ENCODE measurements around the gene PDXDC1.
A peak's percentile ranks its signal among the peaks of the same experiment; 100 is the strongest.
"Not testable (repeated sequence)": the region's sequence is repeated elsewhere in the genome, so short reads cannot be mapped to it uniquely, and the experiment has no call there.

Gene PDXDC1

GRCh38 chr16:14973785-14974322 is 972 bp upstream of the PDXDC1 start:
- not testable (repeated sequence) for DNase-seq (ENCODE audit: low spot score)

GRCh38 chr16:14974331-14974655 is 533 bp upstream of the PDXDC1 start:
- DNase-seq (ENCODE audit: low spot score): peak; percentile 79

GRCh38 chr16:14975418-14976194 is 780 bp downstream of the PDXDC1 start:
- DNase-seq (ENCODE audit: low spot score): peak; percentile 42

GRCh38 chr16:14976971-14977736 is 2.3 kb downstream of the PDXDC1 start:
- DNase-seq (ENCODE audit: low spot score): not testable (repeated sequence)

GRCh38 chr16:14978281-14978680 is 3.5 kb downstream of the PDXDC1 start:
- not testable (repeated sequence) for DNase-seq (ENCODE audit: low spot score)

GRCh38 chr16:14978908-14979307 is 4.1 kb downstream of the PDXDC1 start:
- DNase-seq (ENCODE audit: low spot score): not testable (repeated sequence)

- DNase-seq (ENCODE audit: low spot score): not testable (repeated sequence)
Observed at GRCh38 chr16:14981234-14981633, 6.4 kb downstream of the PDXDC1 start.

GRCh38 chr16:14982521-14982920 is 7.7 kb downstream of the PDXDC1 start:
- DNase-seq (ENCODE audit: low spot score): not testable (repeated sequence)

GRCh38 chr16:14988092-14988491 is 13.3 kb downstream of the PDXDC1 start:
- not testable (repeated sequence) for DNase-seq (ENCODE audit: low spot score)

- peak; percentile 72 for DNase-seq (ENCODE audit: low spot score)
Observed at GRCh38 chr16:14988661-14989191, 13.9 kb downstream of the PDXDC1 start.

- DNase-seq (ENCODE audit: low spot score): peak; percentile 44
Observed at GRCh38 chr16:14989291-14990281, 14.8 kb downstream of the PDXDC1 start.

- DNase-seq (ENCODE audit: low spot score): not testable (repeated sequence)
Observed at GRCh38 chr16:14993277-14994151, 18.7 kb downstream of the PDXDC1 start.

GRCh38 chr16:14996702-14997101 is 21.9 kb downstream of the PDXDC1 start:
- DNase-seq (ENCODE audit: low spot score): not testable (repeated sequence)

GRCh38 chr16:14998300-14998699 is 23.5 kb downstream of the PDXDC1 start:
- not testable (repeated sequence) for DNase-seq (ENCODE audit: low spot score)

- DNase-seq (ENCODE audit: low spot score): not testable (repeated sequence)
Observed at GRCh38 chr16:14999845-15000244, 25.0 kb downstream of the PDXDC1 start.

- DNase-seq (ENCODE audit: low spot score): not testable (repeated sequence)
Observed at GRCh38 chr16:15002448-15002847, 27.6 kb downstream of the PDXDC1 start.

GRCh38 chr16:15005357-15006132 is 30.7 kb downstream of the PDXDC1 start:
- not testable (repeated sequence) for DNase-seq (ENCODE audit: low spot score)

GRCh38 chr16:15008647-15009046 is 33.8 kb downstream of the PDXDC1 start:
- DNase-seq (ENCODE audit: low spot score): not testable (repeated sequence)

- DNase-seq (ENCODE audit: low spot score): not testable (repeated sequence)
Observed at GRCh38 chr16:15012941-15013340, 38.1 kb downstream of the PDXDC1 start.

GRCh38 chr16:15015671-15016070 is 40.8 kb downstream of the PDXDC1 start:
- DNase-seq (ENCODE audit: low spot score): not testable (repeated sequence)

Measured in NAMALWA (cell line).